ENCODE data around the gene MRC2.

MRC2 gene

GRCh38 chr17:62615503-62615902 lies 12.0 kb upstream of the MRC2 start:
- DNase-seq: no peak

DNA sequence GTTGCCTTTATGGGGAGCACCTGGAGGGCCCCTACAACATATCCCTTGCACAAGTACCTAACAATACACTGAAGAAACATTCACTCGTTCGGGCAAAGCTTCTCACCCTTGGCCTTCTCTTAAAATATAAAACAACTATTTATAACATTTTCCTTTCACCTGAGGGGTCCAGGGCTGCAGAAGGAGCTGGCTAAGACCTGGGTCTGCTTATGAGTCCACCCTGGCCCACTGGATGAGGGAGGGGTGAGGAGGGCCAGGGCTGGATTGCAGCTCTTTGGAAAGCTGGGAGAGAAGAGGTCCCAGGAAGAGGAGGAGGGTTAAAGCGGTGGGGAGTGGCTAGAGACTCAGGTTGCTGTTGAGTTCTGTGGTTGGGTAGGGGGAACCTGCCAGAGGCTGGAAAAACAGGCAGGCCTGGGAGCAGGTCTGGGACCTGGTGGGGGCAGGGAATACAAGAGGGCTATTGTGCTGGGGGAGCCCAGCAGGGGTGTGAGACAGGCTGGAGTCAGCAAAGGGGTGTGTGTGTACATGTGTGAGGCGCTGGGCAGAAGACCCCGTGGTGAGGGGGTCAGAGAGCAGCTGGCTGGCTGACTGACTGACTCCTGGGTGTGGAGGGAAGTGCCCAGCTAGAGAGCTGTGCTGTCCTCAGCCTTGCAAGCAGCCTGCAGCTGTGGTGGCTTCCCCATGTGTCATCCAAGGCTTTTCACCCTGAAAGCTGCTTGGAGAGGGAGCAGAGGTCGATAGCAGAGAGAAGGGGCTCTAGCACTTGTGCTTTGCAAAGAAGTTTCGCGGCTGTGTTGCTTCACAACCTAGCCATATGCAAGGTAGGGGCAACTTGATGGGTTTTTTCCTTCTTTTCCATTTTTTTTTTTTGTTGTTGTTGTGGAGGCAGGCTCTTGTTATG lies 10.2 kb upstream of the MRC2 start:
- DNase-seq: no peak

GRCh38 chr17:62617894-62618472 lies 9.5 kb upstream of the MRC2 start:
- no peak for DNase-seq

DNA sequence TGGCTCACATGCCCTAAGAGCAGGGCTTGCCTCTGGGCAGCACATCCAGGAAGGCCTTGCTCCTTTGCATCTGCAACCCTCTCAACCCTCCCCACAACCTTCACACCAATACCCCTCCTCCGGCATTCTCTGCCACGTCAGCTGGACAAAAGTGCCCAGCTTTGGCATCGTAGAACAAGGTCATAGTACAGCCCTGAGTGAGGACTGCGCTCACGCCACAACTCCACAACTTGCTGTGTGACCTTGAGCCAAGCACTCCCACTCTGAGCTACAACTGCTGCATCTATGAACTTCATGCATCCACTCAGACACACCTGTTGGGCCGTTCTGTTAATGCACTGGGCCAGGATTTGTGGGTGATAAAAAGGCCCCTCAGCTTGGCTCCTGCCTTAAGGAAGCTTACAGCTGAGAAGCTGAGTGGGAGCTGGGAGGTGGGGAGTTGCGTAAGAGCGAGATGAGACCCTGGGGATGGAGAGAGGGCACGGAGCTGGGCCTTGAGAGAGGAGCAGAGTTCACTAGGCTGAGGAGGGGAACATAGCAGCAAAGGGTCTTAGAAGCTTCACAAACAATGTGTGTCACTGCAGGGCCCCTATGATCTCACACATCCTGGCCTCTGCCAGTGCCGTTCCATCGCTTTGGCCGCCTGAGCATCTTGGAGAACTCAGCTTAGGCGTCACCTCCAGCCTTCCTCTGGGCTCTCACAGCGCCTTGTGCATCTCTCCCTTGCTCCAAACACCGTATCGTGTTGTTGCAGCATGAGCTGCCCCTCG lies 8.6 kb upstream of the MRC2 start:
- no peak for DNase-seq

- DNase-seq: no peak
Measured at GRCh38 chr17:62619417-62620155, 7.9 kb upstream of the MRC2 start.

DNA sequence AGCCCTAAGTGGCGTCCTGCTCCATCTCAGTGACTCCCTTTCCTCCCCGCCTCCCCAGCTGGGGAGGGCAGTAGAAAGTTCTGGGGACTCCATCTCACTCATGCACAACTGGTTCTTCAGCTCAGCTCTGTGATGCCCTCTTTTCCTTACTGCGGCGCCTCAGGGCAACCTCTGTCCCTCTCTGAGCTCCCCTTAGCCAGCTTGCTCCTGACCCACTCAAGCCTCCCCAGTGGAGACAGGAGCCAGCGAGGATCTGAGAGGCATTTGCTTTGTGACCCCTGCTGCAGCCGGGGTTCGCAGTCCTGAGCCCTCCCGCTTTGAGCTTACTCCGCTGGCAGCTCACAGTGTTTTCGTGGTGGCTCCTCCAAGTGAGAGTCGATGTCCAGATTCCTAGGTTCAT lies 6.2 kb upstream of the MRC2 start:
- no peak for DNase-seq

GRCh38 chr17:62625184-62625869 lies 2.1 kb upstream of the MRC2 start:
- no peak for DNase-seq

DNA sequence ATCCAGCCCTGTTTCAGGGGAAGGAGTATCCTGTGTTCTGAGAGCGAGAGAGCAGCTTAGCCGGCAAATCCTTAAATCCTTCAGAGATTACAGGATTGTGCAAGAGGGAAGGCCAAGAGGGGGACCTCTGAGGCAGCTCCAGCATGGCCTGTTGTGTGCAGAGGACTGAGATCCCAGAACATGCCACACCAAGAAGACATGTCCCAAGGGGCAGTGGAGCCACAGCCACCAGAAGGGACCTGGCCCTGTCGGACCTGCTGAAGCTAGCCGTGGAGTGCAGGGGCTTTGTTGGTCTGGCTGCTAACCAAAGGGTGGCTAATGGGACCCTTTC lies 1.6 kb upstream of the MRC2 start:
- no peak for DNase-seq

GRCh38 chr17:62626719-62627218 lies 701 bp upstream of the MRC2 start:
- DNase-seq: peak; percentile 10

GRCh38 chr17:62627904-62628633 lies 599 bp downstream of the MRC2 start:
- peak; percentile 45 for DNase-seq

DNA sequence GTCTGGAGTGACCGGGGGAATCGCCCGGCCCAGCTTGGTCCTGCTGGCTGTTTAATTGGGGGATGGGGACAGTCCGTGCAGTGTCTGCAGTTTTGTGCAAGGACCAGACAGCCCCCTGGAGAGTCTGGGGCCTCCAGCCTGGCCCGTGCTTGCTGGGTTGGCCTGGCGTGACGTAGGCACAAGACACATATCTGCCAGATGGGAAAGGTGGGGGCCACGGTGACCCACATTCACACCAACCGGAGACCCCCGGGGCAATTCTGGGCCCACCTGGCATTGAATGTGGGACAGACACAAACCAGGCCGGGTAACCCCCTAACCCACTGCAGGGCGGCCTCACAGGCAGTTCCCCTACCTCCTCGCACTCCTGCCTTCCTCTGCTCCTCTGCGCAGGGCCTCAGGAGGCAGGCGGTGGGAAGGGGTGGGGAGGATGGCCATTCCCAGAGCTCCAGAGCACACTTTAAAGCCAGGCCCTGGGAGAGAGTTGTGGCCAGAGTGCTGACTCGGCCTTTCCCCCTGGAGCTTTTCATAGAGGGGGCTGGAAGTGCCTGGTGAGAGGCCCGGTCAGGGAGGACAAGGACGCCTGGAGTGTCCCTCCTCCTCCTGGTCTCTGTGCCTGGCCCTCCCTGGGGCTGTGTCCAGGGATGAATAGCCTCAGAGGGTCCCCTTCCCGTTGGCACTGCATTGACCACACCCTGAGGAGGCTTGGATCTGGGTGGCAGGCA lies 1.5 kb downstream of the MRC2 start:
- no peak for DNase-seq

GRCh38 chr17:62629556-62630364 lies 2.3 kb downstream of the MRC2 start:
- no peak for DNase-seq

GRCh38 chr17:62630365-62631085 lies 3.1 kb downstream of the MRC2 start:
- DNase-seq: no peak

GRCh38 chr17:62631086-62631935 lies 3.8 kb downstream of the MRC2 start:
- no peak for DNase-seq

DNA sequence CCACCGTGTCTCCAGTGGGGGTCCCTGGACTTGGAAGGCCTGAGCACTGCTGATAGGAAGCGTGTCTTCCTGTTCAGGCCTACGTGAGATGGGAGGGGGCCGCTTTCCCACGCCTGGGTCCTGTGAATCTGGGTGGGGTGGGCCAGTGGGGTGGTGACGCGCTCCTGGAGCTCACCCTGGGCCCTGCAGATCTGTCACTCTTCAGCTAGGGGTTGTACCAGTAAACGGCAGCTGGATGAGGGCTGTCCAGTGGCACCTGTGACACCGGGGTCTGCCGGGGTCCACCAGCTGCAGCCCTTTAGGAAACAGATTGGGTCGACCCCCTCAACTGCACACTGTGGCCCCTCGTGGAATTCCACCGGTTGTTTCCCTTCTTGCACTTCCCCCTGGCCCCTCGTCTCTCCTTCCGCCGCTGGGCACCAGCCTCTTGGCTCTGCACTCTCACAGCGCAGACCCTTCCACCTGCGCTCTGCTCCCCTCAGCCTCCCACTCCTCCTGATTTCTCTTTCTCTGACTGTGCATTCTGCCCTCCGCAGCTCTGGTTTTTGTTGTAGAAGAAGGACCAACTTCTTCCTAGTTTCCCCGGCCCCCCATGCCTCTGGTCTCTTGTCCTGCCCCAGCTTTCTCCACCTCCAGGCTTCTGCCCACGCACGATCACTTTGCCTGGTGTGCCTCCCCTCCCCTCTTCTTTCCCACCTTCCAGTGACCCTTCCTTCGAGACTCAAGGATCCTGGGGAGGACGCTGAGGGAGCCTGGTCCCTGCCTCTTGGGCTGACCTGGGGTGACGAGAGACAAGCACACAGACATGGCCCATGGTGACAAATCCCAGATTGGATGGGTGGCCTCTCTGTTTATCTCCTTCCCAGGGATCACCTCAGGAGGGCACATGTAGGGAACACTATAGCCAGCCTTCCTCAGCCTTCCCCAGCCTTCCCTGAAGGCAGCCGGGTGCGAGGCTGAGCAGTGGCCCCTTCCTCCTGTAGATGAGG lies 4.8 kb downstream of the MRC2 start:
- DNase-seq: no peak

- DNase-seq: no peak
Measured at GRCh38 chr17:62637809-62638208, 10.3 kb downstream of the MRC2 start.

GRCh38 chr17:62641153-62641552 lies 13.7 kb downstream of the MRC2 start:
- DNase-seq: no peak

Measured in DMS53 (cell line).